Activated effector memory CD4-positive, alpha-beta T cell treated with Interleukin-2 at 50 U/mL for 16 hours (primary cell): ENCODE measurements around the gene FAM186B.

Source experiments
- DNase-seq: peaks from one replicate; pipeline ENCODE4 v3.0.0-alpha.2; 2020

The FAM186B gene

GRCh38 chr12:49537752-49538509, 67.5 kb downstream of the FAM186B start:
- DNase-seq, result no peak
